ENCODE results near the gene CGB7.

- TF ChIP-seq CTCF (IDR thresholded peaks at IDR 0.05), result no peak
- no peak for TF ChIP-seq POLR2A (IDR thresholded peaks at IDR 0.05)
- TF ChIP-seq POLR2AphosphoS5 (IDR thresholded peaks at IDR 0.05), result no peak
- TF ChIP-seq EP300 (IDR thresholded peaks at IDR 0.05), result no peak
These were observed 35.1 kb upstream of the CGB7 start for GRCh38 chr19:49092686-49093085.

All from suprapubic skin (tissue), 4 donors.